ENCODE results near the gene FGFBP2.

Gene FGFBP2, protein sequence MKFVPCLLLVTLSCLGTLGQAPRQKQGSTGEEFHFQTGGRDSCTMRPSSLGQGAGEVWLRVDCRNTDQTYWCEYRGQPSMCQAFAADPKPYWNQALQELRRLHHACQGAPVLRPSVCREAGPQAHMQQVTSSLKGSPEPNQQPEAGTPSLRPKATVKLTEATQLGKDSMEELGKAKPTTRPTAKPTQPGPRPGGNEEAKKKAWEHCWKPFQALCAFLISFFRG

DNA sequence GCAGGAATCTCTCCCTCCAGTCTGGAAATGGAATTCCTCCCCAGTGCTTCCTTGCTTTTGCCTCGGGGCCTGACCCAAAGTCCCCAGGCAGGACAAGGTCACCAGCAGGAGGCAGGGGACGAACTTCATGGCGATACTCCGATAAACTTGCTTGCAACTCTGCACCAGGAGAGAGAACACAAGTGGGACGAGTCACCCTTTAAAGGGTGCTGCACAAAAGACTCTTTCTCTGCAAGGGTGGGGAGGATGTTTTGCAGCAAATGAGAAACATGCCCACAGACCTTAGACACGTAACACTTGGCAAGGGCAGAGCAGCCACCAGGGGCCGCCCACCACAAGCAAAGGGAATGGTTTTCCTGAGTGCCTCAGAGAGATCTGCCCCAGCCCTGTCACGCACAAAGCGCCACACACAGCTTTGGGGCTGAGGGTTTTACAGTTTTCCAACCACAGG is at the start of gene FGFBP2:
FGFBP2 (minus strand) TSS at position 175 of the 451 bp plus-strand sequence; CDS start at position 129, 46 bp downstream.
- TF ChIP-seq ZNF274 (IDR thresholded peaks at IDR 0.05; ENCODE audit: low read depth, low read length) = no peak
- no peak within 1 kb of the TSS for H3K4me3 ChIP-seq (ENCODE audit: low read length)

DNA sequence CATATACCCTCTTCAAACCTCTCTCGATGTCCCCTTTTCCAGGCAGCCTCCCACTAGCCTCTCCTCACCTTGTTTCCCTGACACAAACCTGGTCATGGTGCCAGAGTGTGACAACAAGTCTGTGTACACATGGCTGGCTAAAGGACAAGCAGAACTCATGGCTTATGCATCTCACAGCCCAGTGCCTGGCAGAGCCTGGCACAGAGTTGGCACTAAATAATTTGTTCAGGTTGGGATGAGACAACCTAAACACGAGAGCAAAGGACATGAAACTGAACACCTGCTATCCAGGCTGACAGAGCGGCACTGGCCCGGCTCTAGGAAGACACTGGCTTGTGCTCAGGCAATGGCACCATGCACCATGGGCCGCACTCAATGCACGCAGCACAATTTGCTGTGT is 48.2 kb upstream of the FGFBP2 start:
- no peak overlapping the region for H3K4me3 ChIP-seq (ENCODE audit: low read length)
- no peak for TF ChIP-seq ZNF274 (IDR thresholded peaks at IDR 0.05; ENCODE audit: low read depth, low read length)

DNA sequence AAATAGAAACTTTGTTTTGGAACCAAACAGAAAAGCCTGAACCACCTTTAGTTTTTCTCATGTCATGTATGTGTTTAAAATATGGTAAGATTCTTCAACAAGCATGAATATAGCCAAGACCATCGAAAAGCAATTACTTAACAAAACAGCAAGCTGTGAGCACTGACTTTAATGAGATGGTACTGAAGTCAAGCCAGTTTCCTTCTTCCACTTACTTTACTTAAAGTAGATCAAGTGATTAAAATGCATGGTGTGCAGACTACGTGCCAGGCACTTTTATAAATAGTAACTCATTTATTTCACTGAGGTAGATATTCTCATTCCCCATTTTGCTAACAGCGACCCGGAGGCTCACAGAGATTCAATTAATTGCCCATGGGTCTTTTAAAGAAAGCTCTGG is 46.2 kb upstream of the FGFBP2 start:
- TF ChIP-seq ZNF274 (IDR thresholded peaks at IDR 0.05; ENCODE audit: low read depth, low read length) = no peak
- H3K4me3 ChIP-seq (ENCODE audit: low read length) = no peak overlapping the region

DNA sequence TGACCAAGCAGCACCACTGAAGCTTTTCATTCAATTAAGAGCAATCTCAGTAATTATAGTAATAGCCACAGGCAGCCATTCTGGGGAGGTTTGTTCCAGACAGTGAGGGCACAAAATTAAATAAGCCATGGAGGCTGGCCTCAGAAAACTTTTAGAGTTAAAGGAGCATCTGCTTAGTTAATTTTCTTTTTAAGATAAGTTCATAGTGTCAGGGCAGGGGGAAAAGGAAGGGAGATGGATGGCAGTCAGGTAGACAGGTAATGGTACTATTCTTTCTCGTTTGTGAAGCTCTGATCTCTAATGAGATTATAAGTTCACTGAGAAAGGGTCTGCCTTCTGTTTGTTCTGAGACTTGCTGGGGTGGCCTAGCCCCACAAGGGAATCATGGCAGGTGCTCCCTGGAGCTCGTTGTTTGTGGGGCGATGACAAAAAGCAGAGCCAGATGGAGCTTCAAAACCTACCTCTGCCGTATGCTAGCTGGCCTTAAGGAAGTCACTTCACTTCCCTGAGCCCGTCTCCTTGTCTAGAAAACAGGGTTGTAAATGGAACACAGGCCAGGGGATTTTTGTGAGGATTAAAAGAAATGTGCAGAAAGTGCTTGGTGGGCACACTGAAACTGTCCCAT is 44.6 kb upstream of the FGFBP2 start:
- H3K4me3 ChIP-seq (ENCODE audit: low read length) = no peak overlapping the region
- no peak for TF ChIP-seq ZNF274 (IDR thresholded peaks at IDR 0.05; ENCODE audit: low read depth, low read length)

DNA sequence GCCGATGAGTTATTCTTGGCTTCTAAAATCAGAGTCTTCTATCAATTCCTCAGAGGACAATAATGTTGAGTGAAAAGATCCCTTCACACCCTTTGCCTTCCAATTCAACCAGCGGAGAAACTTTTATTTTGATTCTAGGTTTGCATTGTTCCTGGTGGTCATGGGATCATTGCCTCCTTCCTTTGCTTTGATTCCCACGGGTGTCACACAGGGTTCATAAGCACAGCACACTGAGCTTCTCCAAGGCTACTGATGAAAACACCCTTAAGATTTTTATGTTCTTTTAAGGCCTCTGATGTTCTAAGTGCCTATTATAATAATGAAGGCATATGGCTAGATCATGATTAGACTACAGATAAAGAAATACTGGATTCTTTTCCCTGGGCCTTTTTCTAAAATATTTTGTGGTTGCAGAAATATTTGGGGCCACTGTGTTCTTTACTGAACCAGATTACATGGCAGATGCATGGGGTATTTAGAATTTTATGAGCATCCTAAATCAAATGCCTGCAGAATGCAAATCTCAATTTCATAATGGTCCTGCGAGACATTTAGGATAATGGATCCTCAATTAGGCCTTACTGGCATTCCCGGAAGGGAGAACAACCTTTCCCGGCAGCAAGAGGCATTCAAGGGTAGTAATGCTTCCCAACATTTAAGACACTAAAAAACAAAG is 43.9 kb upstream of the FGFBP2 start:
- TF ChIP-seq ZNF274 (IDR thresholded peaks at IDR 0.05; ENCODE audit: low read depth, low read length) = no peak
- no peak overlapping the region for H3K4me3 ChIP-seq (ENCODE audit: low read length)

DNA sequence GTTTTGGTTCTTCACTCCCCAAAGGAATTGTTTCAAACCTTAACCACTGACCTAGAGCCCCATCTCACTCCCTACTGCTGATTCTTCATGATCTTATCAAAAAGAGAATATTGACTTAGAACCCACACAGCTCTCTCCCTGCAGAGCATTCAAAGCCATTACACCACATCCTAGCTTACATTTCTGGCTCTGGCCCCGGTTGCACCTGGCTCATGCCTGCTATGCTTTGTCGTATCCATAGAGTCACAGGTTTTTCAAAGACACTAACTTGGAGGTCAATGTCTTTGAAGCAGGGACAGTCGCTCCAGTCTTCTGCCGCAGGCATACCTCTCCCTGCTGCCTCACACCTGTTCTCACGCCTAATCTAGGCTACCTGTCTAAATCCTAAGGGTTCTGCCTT is 42.7 kb upstream of the FGFBP2 start:
- no peak for TF ChIP-seq ZNF274 (IDR thresholded peaks at IDR 0.05; ENCODE audit: low read depth, low read length)
- H3K4me3 ChIP-seq (ENCODE audit: low read length) = no peak overlapping the region

DNA sequence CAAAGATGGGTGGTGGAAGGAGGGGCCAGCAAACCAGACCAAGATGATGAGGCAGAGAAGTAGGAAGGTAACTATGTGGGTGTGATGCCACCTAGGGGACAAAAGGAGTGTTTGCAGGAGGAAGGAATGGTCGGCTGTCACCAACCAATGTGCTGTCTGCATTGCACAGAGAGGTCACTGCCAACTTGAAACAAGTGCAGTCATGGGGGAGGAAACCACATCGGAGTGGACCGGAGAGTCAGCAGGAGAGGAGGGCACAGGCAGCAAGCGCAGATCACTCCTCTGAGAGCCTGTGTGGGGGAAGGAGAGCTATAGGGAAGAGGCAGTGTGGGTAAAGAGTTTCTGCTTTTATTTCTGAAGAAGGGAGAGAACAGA is 38.5 kb upstream of the FGFBP2 start:
- no peak overlapping the region for H3K4me3 ChIP-seq (ENCODE audit: low read length)
- TF ChIP-seq ZNF274 (IDR thresholded peaks at IDR 0.05; ENCODE audit: low read depth, low read length) = no peak

DNA sequence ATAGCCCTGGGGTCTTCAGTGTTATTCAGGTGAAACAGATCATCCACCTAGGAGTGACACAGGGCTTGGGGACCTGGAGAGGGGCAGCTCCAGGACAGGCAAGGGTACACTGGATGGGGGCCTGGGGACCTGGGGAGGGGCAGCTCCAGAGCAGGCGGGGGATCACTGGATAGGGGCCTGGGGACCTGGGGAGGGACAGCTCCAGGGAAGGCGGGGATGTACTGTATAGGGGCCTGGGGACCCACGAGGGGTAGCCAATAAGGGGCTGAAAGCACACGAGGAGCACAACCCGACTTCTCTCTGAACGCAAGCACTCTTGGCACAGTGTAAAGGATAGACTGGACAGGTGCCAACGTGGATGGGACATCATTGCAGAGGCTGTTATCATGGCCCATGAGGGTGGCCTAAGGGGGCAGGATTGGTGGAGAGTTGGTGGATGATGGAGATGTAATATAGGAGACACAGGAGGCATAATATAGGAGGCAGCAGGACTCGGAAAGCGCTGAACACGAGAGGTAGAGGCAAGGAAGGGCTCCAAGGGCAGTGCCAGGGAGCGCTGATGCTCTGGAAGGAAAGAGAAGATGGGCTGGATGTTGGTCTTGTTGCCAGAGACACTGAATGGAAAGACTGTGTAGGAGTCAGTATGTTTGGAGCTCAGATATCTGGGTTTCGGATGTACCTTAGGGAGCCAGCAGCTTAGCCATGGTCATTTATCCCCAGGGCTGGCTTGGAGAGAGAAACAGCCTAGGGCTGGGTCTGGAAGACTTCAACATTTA is 37.9 kb upstream of the FGFBP2 start:
- TF ChIP-seq ZNF274 (IDR thresholded peaks at IDR 0.05; ENCODE audit: low read depth, low read length) = no peak
- no peak overlapping the region for H3K4me3 ChIP-seq (ENCODE audit: low read length)

DNA sequence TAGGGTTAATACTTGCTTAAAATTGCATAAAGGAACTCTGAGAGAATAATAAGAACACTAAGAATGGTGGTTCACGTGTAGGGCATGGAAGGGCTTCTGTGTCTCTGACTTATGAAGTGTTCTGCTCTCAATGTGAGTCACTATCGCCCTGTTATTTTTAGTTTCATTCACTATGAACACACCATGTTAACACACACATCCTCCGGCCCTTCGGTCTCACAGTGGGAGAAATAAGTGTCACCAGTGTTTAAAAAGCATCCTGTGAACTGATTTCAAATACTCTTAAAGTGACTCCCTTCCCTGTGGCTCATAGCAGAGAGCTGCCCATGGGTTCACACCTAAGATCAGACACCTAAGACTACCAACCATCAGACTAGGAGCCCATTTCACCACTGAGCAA is 33.8 kb upstream of the FGFBP2 start:
- no peak for TF ChIP-seq ZNF274 (IDR thresholded peaks at IDR 0.05; ENCODE audit: low read depth, low read length)
- H3K4me3 ChIP-seq (ENCODE audit: low read length) = no peak overlapping the region

DNA sequence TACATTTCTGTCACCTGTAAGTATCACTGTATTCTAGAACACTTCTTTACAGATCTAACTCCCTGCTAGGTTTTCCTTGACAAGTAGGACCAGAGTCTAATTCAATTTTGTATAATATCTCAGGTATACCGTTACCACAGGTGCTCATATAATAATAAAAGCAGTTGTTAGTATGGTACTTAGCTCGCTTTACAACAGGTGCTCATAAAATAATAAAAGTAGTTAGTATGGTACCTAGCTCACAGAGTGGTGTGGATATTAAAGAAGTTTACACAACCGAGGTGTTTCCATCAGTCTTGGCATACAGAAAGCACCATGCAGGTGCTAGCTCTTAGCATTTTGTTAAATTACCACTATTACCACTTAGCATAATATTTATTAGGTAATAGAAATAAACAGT is 32.9 kb upstream of the FGFBP2 start:
- no peak for TF ChIP-seq ZNF274 (IDR thresholded peaks at IDR 0.05; ENCODE audit: low read depth, low read length)

DNA sequence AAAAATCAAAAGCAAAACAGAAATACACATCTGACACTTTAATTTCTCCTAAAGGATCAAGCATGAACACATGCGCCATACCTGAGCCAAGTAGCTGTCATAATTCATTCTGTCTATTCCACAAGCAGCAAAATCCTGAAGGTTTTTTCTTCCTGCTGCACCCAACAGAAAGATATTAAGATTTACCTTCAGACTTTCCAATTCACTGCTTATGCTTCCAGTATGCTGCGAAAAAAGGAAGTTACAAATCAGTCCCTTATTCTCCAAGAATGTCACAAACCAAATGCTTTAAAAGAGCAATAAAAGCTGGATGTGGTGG is 29.2 kb upstream of the FGFBP2 start:
- H3K4me3 ChIP-seq (ENCODE audit: low read length) = no peak overlapping the region
- no peak for TF ChIP-seq ZNF274 (IDR thresholded peaks at IDR 0.05; ENCODE audit: low read depth, low read length)

More for the DNA sequence above, 32.9 kb upstream of the FGFBP2 start:
- no peak overlapping the region for H3K4me3 ChIP-seq (ENCODE audit: low read length)

DNA sequence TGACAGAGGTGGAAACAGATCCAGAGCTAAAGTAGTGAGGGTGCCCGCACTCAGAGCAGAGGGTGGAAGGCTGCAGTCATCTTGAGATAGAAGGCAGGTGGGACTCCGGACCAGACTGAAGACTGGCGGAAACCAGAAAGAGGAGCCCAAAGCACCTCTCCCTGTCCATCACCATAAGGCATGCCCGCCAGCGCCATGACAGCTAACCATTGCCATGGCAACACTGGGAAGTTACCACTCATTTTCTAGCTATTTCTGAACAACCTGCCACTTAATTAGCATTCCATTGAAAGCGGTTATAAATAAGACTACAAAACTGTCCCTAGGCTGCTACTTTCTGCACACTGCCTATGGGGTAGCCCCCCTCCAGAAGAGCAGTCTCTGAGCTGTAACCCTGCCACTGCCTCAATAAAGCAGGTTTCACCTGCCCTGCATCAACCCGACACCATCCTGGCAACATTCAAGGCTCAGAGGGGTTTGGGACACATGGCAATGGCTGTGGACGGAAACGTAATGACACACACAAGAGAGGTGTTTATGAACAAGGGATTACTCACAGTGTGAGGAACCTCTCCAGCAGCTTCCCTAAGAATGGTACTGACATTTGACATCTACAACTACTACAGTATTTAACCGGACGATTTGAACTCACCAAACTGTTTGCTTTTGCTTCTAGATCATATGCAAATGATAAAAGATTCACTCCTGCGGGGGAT is 27.8 kb upstream of the FGFBP2 start:
- TF ChIP-seq ZNF274 (IDR thresholded peaks at IDR 0.05; ENCODE audit: low read depth, low read length) = no peak
- no peak overlapping the region for H3K4me3 ChIP-seq (ENCODE audit: low read length)

DNA sequence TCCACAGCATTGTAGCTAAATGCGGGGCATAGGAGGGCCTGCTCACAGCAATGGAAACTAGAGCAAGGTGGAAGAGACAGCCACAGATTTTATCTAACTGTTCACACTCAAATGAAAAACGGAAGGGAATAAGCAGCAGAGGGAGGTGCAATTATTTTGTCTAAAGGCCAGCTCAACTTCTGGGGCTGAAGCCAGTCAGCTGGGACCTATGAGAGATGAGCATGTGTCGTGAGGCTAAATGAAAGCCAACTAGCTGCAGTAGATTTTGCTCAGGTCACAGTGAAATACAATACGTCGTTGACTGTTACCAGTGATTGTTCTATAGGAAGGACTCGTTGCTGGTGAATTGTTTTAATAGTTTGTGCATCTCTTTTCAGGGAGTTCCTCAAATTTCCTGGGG is 26.4 kb upstream of the FGFBP2 start:
- H3K4me3 ChIP-seq (ENCODE audit: low read length) = no peak overlapping the region
- no peak for TF ChIP-seq ZNF274 (IDR thresholded peaks at IDR 0.05; ENCODE audit: low read depth, low read length)

DNA sequence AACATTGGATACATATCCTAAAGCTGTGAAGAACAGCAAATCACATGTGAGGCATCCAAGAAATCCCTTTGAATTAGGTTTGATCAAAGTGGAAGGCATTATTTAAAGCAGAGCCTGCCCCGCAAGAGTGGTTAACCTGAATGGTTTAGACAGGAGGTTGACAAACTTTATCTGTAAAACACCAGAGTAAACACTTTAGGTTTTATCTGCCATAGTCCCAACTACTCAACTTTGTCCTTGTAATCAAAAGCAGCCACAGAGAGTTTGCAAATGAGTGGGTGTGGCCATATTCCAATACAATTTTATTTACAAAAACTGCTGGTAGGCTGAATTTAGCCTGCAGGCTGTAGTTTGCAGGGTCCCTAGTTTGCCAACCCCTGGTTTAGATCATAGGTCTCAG is 25.2 kb upstream of the FGFBP2 start:
- TF ChIP-seq ZNF274 (IDR thresholded peaks at IDR 0.05; ENCODE audit: low read depth, low read length) = no peak
- H3K4me3 ChIP-seq (ENCODE audit: low read length) = no peak overlapping the region
